Dendritic cell treated with granulocyte-macrophage colony-stimulating factor and Interleukin-4, amounts not matched to agents 40 ng/mL and 50 ng/mL, for 4 days (primary cell): ENCODE data around the gene COA6.
"Not testable (repeated sequence)": the region's sequence is repeated elsewhere in the genome, so short reads cannot be mapped to it uniquely, and the experiment has no call there.

Source experiments
- H3K27ac Mint-ChIP-seq: one replicate; pipeline ENCODE4 v1.8.0; 2022; ENCODE audit warnings: mild to moderate bottlenecking, mixed read lengths
- H3K27me3 Mint-ChIP-seq: one replicate; pipeline ENCODE4 v1.8.0; 2022; ENCODE audit warnings: mild to moderate bottlenecking, mixed read lengths
- H3K36me3 Mint-ChIP-seq: one replicate; pipeline ENCODE4 v1.8.0; 2022; ENCODE audit warnings: low read depth, mixed read lengths
- H3K4me1 Mint-ChIP-seq: one replicate; pipeline ENCODE4 v1.8.0; 2022; ENCODE audit warnings: low read depth, mixed read lengths
- H3K4me3 Mint-ChIP-seq: one replicate; pipeline ENCODE4 v1.8.0; 2022; ENCODE audit warnings: mild to moderate bottlenecking, moderate library complexity, mixed read lengths
- H3K9me3 Mint-ChIP-seq: one replicate; pipeline ENCODE4 v1.8.0; 2022; ENCODE audit warnings: mixed read lengths
- intact Hi-C: fragments of 100-400 bp; cut with micrococcal nuclease; formaldehyde crosslinking; loops from one replicate; pipeline ENCODE4 v1.15.0; 2022

The COA6 gene

DNA sequence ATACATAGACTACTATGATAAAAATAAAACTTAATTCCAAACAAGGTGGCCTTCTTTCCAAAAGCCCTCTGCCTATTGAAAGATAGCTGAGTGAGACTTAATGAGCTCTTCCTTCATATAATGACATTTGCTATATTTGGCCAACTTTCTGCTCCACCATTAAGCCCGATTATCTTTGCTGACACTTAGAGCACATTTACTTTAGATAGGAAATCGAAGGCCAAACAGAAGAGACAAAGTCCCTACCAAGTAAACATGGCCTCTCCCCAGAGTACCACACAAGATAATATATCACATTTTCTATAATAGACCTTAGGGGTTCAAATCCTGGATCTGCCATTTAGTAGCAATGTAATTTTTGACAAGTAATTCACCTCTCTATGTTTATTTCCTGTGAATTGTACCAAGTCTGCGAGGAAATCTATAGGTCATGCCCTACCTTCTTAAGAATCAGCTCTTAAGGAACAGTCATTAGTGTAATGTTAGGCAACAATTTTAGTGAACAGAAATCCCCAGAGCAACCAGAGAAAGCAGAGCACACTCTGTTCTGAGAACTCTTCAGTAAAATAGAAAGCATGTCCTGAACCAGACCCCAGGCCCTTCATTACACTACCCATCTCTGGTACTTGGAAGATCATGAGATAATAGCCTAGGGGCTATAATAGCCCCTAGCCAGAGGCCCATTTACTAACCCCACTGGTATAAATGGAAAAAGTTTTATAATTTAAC is 17.3 kb upstream of the COA6 start:
- no peaks in the 10 kb centered on the region for H3K9me3 Mint-ChIP-seq
- peaks cover 12% of the 10 kb centered on the region for H3K27me3 Mint-ChIP-seq
- no peaks in the 10 kb centered on the region for H3K36me3 Mint-ChIP-seq
- no peak overlapping the region for H3K4me3 Mint-ChIP-seq
- H3K27ac Mint-ChIP-seq = no peak overlapping the region
- no peaks in the 10 kb centered on the region for H3K4me1 Mint-ChIP-seq
- intact Hi-C loops = no loop called here

DNA sequence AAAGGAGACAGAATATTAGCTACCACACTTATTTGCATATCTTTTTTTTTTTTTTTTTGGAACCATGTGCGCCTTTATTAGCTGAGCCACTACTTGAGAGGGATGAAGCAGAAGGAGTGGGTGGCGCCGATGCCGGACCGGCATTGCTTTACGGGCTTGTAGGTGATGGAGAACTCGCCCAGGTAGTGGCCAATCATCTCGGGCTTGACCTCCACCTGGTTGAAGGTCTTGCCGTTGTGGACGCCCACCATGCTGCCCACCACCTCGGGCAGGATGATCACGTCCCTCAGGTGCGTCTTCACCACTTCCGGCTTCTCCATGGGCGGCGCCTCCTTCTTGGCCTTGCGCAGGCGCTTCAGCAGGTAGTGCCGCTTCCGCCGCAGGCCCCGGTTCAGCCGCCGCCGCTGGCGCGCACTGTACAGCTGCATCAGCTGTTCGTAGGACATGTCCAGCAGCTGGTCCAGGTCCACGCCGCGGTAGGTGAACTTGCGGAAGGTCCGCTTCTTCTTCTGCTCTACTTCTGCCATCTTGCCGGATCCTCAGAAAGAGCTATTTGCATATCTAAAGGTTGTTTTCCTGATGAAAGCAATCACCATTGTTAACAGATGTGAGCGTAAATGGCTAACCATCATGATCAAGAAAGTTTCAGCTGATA is 16.5 kb upstream of the COA6 start:
- peak overlapping the region; percentile 62 for H3K4me3 Mint-ChIP-seq
- H3K27ac Mint-ChIP-seq, H3K36me3 Mint-ChIP-seq, H3K4me1 Mint-ChIP-seq, intact Hi-C loops, H3K9me3 Mint-ChIP-seq: not testable (repeated sequence)
- peaks cover 12% of the 10 kb centered on the region for H3K27me3 Mint-ChIP-seq

DNA sequence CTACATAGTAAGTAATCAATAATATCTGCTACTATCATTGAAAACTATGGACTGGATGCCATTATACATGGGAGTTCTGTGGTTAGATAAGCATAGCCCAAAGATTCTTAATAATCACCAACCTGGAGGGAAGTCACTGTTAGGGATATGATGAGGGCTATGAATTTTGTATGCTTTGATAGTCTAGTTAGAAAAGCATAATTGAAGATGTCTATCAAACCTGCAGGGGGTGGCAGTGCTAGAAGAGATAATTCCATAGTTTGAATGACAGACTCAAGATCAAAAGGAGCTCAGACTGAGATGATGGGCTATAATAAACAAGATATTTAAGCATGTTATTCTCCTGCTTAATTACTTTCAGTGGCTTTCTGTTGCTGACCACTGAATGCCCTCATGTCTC is 15.4 kb upstream of the COA6 start:
- intact Hi-C loops = no loop called here
- Mint-ChIP-seq H3K27ac (no peak overlapping the region), H3K4me1 (no peaks in the 10 kb centered on the region), H3K4me3 (no peak overlapping the region), H3K36me3 (no peaks in the 10 kb centered on the region), H3K27me3 (peaks cover 9% of the 10 kb centered on the region), H3K9me3 (no peaks in the 10 kb centered on the region)

DNA sequence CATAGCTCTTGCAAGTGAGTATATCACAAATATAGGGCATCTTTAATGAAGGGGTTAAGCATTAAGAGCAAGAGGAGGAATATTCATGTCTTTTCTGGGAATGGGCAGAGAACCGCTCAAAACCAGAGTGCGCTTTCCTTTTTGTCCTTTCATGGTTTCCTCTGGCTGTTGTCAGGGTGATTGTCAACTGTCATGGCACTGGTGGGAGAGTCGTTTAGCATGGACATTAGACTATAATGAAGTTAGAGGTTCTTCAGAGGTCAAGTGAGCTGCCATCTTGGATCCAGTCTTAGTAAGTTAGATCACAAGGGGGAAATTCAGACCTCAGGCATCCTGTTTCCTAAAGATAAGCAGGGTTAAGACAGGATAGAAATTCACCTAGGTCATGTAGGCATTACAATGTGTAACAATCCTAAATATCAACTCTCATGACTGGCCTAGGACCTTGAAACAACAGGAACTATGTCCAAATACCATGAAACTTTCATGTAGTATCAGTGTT is 12.1 kb upstream of the COA6 start:
- H3K4me1 Mint-ChIP-seq = no peaks in the 10 kb centered on the region
- no peak overlapping the region for H3K27ac Mint-ChIP-seq
- H3K4me3 Mint-ChIP-seq = no peak overlapping the region
- intact Hi-C loops = no loop called here
- H3K36me3 Mint-ChIP-seq = no peaks in the 10 kb centered on the region
- H3K27me3 Mint-ChIP-seq = no peaks in the 10 kb centered on the region
- no peaks in the 10 kb centered on the region for H3K9me3 Mint-ChIP-seq

DNA sequence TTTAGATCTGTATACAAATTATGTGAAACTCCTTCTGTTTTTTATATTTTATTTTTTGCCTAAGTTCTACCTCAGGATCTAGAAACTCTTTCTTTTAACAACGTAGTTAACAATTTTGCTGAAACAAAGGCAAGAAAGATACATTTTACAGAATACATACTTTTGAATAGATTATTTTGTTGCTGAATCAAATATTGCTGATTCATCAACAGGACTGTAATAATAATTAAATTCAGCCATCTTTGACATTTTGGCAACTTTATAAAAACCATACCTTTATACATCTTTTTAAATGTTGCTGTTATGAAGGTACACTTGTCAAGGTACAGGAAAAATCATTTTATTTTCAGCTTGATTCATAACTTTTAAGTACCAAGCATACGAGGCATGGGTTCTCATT is 10.7 kb upstream of the COA6 start:
- Mint-ChIP-seq H3K36me3 (no peaks in the 10 kb centered on the region), H3K9me3 (no peaks in the 10 kb centered on the region), H3K4me3 (no peak overlapping the region), H3K4me1 (no peaks in the 10 kb centered on the region), H3K27ac (no peak overlapping the region), H3K27me3 (no peaks in the 10 kb centered on the region)
- intact Hi-C loops = no loop called here

DNA sequence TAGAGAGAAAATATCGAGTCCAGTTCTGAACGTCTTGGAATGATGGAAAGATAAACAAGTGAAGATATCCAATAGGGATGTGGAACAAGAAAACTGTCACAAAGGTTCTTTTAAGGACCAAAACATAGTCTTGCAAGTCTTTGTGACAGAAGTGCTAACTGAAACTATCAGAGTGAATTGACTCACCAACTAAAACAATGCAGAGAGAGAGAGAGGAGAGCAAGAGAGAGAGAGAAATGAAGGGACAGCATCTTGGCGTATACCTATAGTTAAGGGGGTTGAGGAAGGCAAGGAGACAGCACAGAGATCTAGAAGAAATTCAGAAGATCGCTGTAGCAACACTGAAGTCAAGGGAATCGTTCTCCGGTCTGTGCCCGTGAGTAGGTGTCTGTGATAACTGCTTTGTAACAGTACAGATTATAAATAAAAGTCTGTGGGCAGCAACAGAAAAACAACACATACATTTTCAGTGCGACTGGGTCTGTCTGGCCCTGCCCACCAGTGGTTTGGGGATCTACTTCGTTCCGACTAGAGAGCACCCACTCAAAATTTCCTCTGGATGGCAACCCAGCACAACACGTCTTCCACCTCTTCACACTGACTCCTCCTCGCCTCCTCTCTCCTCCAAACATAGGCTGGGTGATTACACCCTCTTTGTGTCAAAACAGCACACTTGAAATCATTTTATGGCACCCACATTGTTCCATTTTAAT is 4.8 kb upstream of the COA6 start:
- Mint-ChIP-seq H3K4me1 (peaks cover 6% of the 10 kb centered on the region), H3K27me3 (no peaks in the 10 kb centered on the region), H3K27ac (no peak overlapping the region), H3K36me3 (peaks cover 7% of the 10 kb centered on the region), H3K4me3 (no peak overlapping the region), H3K9me3 (no peaks in the 10 kb centered on the region)
- intact Hi-C loops = no loop called here

DNA sequence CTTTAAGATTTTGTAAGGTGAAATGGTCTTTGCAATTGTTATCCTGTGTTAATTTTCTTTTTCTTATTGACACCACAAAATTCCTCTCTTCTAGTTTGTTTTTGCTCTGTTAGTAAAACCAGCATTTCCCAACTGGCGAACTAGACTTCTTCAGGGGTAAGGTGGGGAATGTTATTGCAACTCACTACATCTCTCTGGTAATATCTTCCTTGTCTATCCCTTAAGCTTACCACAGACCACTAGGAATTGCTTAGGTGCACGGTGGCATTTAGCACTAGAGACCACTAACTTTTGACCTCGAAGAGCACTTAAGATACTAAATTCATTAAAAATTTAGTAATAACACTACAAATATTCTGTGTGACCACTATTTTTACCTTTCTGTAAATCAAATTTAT is 4.2 kb upstream of the COA6 start:
- no peaks in the 10 kb centered on the region for H3K27me3 Mint-ChIP-seq
- H3K27ac Mint-ChIP-seq = no peak overlapping the region
- H3K4me1 Mint-ChIP-seq = peaks cover 6% of the 10 kb centered on the region
- intact Hi-C loops = no loop called here
- H3K4me3 Mint-ChIP-seq = no peak overlapping the region
- no peaks in the 10 kb centered on the region for H3K9me3 Mint-ChIP-seq
- H3K36me3 Mint-ChIP-seq = peaks cover 11% of the 10 kb centered on the region

DNA sequence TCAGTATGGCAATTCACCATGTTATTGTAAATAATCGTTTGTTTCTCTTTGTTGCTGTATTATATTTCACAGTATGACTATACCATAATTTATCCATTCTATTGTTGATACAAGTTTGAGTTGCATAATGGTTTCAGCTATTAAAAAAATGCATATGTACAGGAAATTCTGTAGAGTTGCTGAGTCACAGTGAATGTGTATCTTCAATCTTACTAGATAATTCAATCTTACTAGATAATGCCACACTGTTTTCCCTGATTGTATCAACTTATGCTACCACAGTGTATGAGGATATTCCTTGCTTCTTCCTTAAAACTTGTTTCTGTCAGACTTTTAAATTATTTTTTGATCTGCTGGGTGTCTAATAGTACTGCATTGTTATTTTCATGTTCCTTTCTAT is 3.5 kb upstream of the COA6 start:
- Mint-ChIP-seq H3K9me3 (no peaks in the 10 kb centered on the region), H3K27ac (no peak overlapping the region), H3K36me3 (peaks cover 11% of the 10 kb centered on the region), H3K4me3 (no peak overlapping the region), H3K27me3 (no peaks in the 10 kb centered on the region), H3K4me1 (peaks cover 6% of the 10 kb centered on the region)
- intact Hi-C loops = loop anchor here (10.0 kb wide), 1 partner anchor 105 kb away; the partner anchor contains the start of gene TARBP1

DNA sequence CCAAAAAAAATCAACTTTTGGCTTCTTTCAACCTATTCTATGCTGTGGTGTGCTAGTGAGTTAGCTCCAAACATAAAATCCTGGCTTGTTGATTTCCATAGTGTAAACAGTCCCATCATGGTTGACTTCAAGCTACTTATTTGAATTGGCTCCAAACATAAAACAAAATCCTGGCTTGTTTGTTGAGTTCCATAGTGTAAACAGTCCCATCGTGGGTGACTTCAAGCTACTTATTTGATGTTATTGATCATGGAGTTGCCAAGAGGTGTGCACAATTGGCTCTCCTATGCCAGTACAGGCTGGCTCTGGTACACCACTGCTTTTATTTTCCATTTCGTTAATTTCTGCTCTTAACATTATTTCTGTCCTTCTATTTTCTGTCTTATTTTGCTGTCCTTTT is 1.8 kb upstream of the COA6 start:
- intact Hi-C loops = loop anchor here (10.0 kb wide), 1 partner anchor 103 kb away; the partner anchor contains the start of gene TARBP1
- Mint-ChIP-seq H3K9me3 (no peaks in the 10 kb centered on the region), H3K4me3 (no peak overlapping the region), H3K36me3 (peaks cover 25% of the 10 kb centered on the region), H3K27ac (no peak overlapping the region), H3K4me1 (peaks cover 12% of the 10 kb centered on the region), H3K27me3 (no peaks in the 10 kb centered on the region)

DNA sequence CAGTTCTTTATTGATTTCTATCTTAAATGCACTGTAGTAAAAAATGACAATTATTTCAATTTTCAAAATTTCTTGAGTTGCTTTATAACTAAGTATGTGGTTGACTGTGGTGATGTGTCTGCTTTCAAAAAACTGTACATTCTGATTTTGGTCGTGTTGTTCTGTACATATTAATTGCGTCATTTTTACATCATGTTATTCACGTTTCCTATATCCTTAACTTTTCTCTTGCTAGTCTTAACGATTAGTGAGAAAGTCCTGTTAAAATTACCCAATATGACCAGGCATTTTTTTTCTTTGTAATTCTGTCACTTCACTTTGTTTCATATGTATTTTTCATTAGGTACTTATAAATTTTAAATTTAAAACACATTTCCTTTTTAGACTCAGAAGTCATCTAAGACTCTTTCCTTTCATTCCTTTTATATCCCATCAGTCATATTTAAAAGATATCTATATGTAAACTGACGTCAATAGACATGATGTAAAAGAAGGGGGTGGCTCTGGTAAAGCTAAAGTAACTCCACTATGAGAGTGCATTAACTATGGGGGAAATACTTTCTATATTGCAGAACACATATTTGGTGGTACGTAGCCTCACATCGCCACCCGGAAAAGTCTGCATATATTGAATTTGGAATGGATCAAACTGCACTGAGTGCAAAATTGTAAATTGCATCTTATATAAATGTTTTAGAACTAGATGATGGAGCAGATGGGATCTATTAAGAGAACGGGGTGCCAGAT is 1.1 kb upstream of the COA6 start:
- peak overlapping the region; percentile 96 for H3K4me3 Mint-ChIP-seq
- no peaks in the 10 kb centered on the region for H3K9me3 Mint-ChIP-seq
- peaks cover 33% of the 10 kb centered on the region for H3K36me3 Mint-ChIP-seq
- H3K27ac Mint-ChIP-seq = peak overlapping the region; percentile 96
- H3K27me3 Mint-ChIP-seq = no peaks in the 10 kb centered on the region
- H3K4me1 Mint-ChIP-seq = peaks cover 16% of the 10 kb centered on the region
- intact Hi-C loops = loop anchor here (10.0 kb wide), 1 partner anchor 103 kb away; the partner anchor contains the start of gene TARBP1

DNA sequence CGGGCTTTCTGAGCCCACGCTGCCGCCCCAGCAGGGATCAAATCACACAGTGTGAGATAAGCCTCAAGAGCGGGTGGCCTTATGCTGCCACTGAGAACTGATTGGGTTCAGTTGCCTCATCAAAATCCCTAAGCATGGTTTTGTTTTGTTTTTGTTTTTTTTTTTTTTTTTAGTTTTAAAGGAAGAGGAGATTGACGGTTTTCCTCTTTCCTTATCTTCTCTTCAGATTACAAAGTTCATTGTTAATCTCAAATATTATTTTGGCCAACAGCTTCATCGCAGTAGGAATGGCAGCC is 651 bp downstream of the COA6 start:
- peaks cover 50% of the 10 kb centered on the region for H3K36me3 Mint-ChIP-seq
- intact Hi-C loops = loop anchor here (10.0 kb wide), 1 partner anchor 101 kb away; the partner anchor contains the start of gene TARBP1
- H3K4me1 Mint-ChIP-seq = peaks cover 16% of the 10 kb centered on the region
- H3K27ac Mint-ChIP-seq = peak overlapping the region; percentile 96
- H3K4me3 Mint-ChIP-seq = peak overlapping the region; percentile 96
- no peaks in the 10 kb centered on the region for H3K27me3 Mint-ChIP-seq
- peaks cover 3% of the 10 kb centered on the region for H3K9me3 Mint-ChIP-seq

DNA sequence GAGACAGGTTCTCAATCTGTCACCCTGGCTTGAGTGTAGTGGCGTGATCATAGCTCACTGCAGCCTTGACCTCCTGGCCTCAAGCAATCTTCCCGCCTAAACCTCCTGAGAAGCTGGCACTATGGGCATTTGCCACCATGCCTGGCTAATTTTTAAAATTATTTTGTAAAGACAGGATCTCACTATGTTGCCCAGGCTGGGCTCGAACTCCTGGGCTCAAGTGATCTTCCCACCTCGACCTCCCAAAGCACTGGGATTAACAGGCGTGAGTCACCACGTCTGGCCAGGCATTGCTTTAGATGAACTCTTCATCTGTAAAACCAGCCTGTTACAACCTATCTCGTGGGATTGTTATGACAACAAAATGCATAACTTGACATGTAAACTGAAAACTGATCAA is 2.4 kb downstream of the COA6 start:
- no peaks in the 10 kb centered on the region for H3K27me3 Mint-ChIP-seq
- intact Hi-C loops = loop anchor here (10.0 kb wide), 1 partner anchor 99 kb away; the partner anchor contains the start of gene TARBP1
- H3K36me3 Mint-ChIP-seq = peaks cover 67% of the 10 kb centered on the region
- peak overlapping the region; percentile 17 for H3K27ac Mint-ChIP-seq
- peaks cover 11% of the 10 kb centered on the region for H3K4me1 Mint-ChIP-seq
- peaks cover 9% of the 10 kb centered on the region for H3K9me3 Mint-ChIP-seq
- no peak overlapping the region for H3K4me3 Mint-ChIP-seq

DNA sequence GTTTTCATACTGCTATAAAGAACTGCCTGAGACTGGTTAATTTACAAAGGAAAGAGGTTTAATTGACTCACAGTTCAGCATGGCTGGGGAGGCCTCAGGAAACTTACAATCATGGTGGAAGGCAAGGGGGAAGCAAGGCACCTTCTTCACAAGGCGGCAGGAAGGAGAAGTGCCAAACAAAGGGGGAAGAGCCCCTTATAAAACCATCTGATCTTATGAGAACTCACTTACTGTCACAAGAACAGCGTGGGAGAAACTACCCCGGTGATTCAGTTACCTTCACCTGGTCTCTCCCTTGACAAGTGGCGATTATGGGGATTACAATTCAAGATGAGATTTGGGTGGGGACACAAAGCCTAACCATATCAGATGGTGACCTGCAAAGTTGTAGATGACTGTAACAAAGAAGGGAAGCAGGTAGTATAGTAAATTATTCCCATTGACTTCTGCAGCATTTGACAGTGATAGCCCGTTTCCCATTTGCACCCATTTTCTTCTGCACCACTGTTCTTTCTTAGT is 6.4 kb downstream of the COA6 start:
- intact Hi-C loops = loop anchor here (10.0 kb wide), 1 partner anchor 95 kb away; the partner anchor contains the start of gene TARBP1
- H3K27ac Mint-ChIP-seq, H3K27me3 Mint-ChIP-seq, H3K4me3 Mint-ChIP-seq, H3K9me3 Mint-ChIP-seq: not testable (repeated sequence)
- Mint-ChIP-seq H3K36me3 (peaks cover 88% of the 10 kb centered on the region), H3K4me1 (peaks cover 22% of the 10 kb centered on the region)
